SW 1271 (cell line): Measurements from ENCODE around the gene LDLRAD3.
A peak's percentile ranks its signal among the peaks of the same experiment; 100 is the strongest.

Experiments used
- DNase-seq, 2 experiments: peaks; one replicate each; lab custom pipeline; 2025; lab: John Stamatoyannopoulos, UW

The LDLRAD3 gene

DNA sequence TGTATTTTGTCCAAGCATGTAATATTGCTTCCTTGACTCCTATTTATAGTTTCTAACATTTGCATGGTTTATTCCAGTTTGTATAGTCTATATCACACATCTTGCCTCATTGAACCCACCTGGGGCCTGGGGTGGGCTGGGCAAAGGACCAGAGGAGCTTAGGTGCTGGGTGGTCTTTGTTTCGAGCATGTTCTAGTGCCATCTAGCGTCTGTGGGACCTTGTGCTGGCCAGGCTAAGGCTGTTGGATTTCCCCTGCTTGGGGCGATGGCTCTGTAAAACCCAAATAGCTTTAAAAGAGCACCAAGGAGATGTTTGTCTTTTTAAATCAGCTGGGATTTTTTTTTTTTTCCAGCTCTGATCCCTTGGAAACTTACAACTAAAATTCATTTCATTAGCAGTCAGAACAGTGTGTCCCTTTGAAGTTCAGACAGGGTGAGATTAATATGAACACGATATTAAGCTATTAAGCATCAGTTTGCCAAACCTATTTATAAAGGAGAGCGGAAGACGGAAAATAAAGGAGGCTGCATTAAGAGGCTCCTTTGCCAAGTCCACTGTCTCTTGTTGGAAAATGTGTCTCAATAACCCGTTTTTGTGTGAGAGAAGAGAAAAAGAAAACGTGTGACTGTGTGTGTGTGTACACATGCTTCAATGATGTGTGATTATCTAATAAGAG is 188.0 kb downstream of the LDLRAD3 start:
- DNase-seq: peak in 1 of 2 experiments; percentile 42

DNA sequence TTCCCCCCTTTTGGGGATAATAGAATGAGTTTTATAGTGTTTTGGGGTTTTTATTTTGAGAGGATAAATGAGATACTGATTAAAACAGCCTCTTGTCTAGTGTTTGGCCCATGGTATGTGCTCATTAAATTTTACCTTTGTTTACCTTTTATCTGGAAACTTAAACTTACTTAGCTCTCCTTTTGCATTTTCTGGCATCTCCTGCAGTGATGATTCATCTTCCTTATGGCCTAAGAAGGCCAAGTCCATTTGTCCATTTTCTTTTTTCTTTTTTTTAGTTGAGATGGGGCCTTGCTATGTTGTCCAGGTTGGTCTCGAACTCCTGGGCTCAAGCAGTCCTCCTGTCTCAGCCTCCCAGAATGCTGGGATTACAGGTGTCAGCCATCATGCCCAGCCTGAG is 189.1 kb downstream of the LDLRAD3 start:
- DNase-seq: no peak

DNA sequence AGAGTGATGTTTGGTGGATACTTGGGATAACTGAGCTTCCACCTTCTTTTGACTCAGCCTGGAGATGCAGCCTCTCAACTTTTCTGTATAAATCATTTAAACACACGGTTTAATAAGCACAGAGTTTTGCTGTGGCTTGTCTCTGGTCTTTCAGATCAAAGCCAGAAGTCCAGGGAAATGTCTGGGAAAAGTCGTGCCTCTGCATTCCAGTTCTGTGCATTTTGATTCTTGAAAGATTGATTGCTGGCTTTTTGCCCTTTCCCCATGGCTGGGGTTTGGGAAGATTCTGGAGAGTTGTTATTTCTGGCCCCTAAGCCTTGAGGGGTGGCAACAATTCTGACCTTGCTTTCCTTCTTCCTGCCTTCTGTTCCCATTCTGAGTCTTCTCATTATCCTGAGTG is 191.2 kb downstream of the LDLRAD3 start:
- DNase-seq: no peak

DNA sequence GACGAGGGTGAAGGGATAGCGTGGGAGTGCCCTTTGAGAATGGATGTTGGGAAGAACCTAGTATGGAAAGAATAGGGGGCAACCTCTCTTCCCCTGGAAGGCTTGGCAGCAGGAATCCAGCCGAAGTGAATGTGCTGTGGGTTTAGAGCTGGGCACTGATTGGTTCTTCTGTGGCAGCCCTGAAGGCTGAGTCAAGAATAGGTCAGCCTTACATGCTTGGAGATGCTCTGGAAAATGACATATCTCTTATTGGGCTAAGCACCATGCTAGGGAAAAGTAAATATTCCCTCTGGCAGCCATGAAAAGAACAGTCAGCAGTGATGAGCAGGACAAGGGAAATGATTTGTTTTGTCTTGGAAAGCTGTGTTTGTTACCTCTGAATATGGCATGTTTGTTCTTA is 195.9 kb downstream of the LDLRAD3 start:
- DNase-seq: no peak

DNA sequence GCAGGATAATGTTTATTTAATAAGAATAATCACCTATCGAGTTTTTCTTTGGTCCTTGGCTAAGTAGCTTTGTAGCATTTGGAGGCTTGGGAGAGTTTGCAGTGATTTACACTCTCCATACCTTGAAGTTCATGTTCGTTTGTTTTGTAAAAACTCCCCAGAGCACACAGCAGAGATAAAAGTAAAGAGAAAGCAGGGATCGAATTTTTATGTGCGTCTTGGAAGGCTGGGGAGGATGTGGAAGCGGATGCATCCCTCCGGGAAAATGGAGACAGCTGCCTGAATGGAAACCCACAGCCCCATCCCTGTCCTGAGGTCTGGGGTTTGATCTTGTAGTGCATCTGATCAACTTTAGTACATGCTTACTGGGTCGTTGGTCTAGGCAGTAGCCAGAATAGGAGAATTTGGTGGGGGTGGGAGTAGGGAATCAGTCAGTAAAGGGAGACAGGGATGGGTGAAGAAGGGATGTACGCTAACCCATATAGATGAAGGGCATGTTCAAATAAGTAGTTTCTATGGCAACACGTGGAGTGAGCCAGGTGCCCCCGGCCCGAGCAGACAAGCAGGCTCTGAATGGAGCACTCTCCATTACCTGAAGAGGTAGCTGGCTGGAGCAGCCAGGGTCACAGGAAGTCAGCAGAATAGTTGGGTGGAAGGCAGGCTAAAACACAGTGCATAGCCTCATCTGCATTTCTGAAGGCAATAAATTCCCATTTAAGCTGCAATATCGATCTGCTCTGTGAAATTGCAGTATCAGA is 197.5 kb downstream of the LDLRAD3 start:
- no peak for DNase-seq

DNA sequence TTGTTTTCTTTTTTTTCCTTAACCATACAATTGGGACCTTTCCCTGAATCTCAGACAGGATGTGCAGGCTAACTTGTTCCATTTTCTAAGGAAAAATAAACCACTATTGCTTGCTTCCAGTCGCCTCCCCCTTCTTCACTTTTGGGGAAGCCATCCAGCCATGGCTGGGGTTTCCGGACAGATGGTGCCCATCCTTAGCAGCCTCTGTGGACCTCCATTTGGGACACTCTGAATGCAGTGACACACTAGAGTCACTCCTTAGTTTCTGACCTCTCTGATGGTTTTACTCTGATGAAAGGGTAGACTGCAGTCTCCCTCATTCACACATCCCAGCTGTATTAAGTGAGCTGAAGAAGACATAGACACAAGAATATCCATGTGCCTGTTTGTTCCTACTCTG is 198.1 kb downstream of the LDLRAD3 start:
- DNase-seq: no peak

DNA sequence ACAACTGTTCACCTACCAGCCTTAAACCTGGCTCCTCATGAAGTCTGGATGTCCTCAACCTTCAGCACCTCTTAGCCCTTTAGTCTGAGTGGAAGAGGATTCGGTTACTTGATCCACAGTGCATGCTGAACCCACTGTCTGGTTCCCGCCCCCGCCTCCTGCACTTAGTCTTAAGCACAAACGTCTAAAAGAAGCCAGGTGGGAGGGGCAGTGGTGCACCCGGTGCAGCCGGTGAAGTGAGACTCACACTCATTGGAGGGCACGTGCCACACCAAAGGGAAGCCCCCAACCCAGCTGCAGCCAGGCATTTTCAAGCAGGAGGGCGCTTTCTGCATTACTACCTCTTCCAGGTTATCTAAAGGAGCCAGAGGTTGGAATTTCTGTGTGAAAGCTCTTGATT is 198.6 kb downstream of the LDLRAD3 start:
- no peak for DNase-seq

DNA sequence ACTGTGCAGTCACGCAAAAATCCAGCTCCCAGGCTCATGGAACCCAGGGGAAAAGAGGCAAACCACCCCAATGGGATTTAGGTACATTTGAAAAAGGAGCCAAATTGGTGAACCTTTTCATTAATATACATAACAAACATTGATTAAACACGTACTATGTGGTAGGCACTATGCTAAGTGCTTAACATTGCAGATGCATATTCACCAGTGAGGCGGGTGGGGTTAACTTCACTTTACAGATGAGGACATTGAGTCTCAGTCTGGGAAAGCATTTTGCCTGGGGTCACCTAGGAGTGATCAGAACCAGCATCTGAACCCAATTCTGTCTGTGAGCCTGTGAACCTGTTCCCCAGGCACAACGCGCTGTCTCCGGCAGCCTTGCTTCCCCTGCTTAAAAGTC is 199.0 kb downstream of the LDLRAD3 start:
- DNase-seq: no peak

DNA sequence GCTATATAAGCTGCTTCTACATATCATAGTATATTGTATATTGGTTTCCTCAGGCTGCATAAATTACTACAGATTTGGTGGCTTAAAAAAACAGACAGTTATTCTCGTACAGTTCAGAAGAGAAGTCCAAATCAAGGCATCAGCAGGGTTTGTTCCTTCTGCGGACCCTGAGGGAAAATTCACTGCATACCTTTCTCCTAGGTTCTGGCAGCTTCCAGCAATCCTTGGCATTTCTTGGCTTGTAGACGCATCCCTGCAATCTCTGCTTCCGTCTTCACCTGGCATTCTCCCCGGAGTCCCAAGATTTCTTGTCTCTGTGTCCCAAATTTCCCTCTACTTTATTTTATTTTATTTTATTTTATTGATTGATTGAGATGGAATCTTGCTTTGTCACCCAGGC is 202.6 kb downstream of the LDLRAD3 start:
- no peak for DNase-seq

DNA sequence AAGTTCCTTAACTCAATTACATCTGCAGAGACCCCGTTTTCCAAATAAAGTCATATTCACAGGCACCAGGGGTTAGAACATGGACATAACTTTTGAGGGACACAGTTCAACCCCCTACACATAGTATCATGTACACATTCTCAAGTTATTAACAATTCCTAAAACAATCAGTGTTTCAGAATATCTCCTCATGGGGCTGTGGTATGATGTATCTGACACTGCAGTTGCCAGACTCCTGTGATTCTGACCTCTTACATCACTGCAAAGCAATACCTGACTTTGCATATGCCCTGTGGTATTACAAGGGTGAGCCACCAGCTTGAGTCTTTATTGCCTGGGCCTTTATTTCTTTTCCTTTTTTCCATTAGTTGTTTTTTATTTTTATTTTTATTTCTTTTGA is 203.6 kb downstream of the LDLRAD3 start:
- DNase-seq: no peak

DNA sequence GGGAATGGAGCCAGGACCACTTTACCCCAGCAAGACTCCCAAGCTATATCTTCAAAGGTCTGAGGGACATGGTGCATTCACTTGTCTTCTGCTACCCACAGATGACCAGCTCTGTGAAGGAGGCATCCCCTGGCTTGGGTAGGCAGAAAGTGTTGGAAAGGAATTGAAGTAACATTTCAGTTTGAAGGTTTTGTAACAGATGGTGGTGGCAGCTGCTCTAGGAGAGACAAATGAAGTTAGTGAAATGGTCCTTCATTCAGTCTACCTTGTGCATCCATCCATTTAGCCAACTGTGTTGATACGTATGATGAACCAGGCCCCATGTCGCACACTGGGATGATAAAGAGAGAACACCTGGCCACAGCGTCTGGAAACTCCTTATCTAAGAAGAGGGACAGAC is 204.8 kb downstream of the LDLRAD3 start:
- DNase-seq: no peak

DNA sequence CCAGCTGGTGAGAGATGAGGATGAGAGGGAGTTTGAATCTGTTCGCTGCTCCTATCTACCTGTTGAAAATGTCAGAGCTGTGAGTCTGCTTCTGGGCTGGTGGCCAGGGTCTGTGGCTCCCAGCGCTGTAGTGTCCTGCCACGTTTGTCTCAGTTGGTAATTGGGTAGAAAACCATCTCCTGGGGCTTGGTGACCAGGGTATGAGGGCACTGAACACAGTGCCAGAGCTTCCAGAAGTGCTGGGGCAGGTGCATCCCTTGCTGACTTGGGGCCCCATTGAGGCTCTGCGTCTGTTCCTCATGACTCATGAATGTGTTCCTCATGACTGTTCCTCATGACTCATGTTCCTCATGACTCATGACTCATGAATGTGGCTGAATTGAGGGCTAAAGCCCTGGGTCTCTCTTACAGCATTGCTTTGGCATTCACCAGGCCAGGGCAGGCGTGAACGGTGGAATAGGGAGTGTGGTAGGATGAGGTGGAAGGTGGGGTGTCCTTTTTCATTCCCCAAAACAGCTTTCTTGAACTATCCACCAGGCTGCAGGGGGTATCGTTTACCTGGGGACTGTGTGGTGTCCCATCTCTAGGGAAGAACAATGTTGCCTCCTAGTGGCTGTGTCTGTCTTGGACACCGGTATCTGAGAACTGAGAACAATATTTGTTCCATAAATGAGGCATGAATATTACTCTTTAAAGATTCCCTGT is 205.8 kb downstream of the LDLRAD3 start:
- DNase-seq: peak; percentile 95 to 96

DNA sequence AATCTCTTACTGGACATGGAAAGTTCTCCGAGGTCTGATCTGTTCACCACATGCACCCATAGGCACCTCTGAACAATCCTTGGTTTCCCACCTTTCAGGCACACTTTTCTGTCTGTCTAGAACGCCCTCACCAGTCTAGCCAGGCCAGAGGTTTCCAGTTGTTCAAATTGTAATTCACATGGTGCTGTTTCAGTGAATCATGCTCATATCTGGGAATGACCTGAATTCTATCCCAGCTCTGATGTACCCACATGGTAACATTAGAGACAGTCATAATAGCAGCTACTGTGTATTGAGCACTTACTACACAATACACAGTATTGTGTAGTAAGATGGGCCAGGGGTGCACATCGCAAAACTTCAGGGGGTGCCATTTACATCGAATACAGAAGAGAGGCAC is 207.1 kb downstream of the LDLRAD3 start:
- DNase-seq: no peak

DNA sequence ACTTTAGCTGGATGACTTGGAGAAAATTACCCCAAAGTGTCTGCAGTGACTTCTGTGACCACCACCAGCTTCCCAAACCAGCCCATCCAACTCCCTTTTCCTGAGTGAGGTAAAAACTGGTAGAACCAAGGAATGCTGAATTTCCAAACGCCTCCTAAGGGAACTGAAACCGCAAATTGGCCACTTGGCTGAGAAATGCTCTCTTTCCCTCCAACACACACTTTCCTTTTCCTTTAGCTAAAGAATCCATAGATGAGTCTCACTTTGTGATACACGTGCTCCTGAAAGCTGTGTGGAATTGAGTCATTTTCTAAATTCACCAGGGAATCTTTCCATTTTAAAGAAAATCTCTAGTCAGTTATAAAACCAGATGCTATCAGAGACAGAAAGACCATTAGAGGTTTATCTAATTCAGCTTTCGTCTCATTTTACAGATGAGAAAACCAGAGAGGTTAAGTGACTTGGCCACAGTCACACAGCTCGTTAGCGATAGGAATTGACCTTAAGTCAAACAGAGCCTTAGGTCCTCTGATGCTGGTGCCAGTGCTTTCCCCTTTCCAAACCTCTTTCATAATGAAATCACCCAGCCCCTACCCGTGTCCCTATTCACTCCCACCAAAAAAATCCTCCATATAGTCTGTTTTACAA is 208.2 kb downstream of the LDLRAD3 start:
- DNase-seq: no peak

DNA sequence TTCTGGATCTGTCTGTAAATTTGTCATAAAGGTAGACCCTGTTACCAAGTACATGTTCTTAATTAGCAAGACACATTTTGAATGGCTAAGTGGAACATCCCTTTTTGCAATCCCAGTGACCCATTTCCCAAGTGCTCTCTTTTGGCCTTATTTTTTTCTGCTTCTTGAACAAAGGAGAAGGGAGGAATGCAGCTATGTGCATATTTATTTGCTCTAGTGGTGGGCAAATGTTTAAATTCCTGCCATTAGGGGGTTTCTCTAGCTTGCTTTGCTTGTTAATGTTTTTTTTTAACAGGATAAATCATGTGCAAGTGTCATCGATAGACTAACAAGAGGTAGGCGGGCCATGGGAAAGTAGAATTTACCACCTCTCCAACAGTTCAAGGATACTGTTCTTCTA is 209.7 kb downstream of the LDLRAD3 start:
- DNase-seq: no peak

DNA sequence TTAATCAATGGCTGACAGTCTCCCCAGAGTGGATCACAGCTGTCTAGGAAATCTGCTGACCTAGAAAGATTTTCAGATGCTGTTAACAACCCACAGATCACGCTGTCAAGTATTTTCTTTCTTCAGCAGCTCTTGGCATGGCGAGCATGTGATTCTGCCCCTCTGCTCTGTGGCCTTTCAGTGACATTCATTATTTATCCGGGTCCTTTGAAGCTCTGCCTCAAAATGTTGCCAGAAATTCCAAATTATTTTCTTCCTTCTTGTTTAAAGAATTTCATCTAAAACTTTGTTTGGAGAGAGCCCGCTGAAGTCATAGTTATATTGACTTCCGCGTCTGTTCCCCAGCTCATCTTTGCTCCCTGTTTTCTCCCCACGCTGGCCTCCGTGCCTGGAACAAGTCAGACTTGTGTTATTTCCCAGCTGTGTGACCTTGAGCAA is 211.3 kb downstream of the LDLRAD3 start:
- DNase-seq: no peak

DNA sequence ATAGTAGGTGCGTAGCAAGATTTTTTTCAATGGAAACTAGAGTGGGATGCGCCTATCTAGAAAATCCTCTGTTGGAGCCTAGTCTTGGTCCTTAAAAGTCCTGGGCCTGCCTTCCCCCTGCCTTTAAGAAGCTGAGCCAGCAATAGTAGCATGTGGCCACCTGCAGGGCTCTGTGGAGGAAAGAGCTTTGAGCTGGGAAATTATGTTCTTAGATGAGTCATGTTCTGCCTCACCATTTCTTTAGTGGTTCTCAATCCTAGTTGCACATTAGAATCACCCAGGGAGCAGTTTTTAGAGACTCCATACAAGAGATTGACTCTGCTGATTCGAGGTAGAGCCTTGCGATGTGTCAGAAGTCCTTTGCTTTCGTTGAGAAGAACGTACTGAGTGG is 211.9 kb downstream of the LDLRAD3 start:
- DNase-seq: no peak

DNA sequence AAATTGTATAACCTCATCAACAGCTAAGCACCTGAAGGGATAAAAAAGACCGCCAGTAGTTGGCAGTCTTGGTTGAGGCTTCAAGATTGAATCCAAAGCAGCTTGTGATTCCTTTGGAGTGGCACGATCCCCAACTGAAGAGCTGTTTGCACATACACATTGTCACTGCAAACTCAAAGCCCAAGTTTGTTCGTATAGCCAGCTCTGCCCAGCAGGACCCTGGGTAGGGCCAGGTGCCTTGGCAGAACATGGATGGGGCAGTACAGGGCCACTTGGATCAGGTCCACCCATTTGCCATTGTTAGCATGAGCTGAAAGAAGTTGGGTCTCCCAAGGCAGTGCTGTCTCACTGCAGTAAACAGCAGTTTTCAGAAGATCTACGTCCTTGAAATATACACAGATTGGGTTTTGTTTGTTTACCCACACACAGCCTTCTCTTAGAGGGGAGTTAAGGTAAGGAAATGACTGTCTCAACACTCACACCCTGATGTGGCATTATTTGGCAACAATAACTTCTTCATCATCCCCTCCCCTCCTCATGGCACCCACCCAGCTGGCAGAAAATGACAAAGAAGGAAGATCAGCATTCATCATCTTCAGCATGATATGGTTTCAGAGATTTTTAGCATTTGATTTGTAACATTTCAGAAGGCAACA is 212.4 kb downstream of the LDLRAD3 start:
- DNase-seq: no peak

DNA sequence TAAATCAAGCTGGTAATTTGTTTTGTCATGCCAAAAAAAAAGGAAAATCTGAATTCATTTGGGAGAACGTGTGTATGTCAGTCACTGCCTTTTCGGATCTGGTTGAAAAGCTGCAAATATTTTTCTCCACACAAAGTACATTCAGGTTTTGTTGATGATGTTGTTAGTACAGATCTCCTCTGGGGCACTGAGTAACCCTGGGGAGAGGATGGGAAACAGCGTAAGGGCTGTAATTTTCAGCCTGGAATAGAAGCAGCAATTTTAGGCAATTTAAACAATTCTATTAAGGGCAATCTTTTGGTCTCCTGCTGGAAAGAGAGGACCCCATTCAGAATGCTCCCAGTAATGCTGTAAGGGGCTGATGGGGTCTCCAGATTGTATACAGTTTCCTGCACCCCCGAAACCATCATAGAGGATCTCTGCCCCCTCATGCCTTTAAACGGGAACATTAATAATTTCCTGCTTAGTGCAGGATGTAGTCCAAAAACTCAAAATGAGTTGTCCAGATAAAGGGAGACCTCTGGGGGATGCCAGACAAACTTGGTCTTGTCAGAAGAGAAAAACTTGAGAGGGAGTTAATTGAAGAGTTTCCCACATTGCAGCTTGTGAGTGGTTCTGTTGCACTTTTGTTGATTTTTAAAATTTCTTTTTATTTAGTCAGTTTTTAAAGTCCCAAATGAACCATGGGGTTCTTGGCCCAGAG is 213.1 kb downstream of the LDLRAD3 start:
- no peak for DNase-seq

DNA sequence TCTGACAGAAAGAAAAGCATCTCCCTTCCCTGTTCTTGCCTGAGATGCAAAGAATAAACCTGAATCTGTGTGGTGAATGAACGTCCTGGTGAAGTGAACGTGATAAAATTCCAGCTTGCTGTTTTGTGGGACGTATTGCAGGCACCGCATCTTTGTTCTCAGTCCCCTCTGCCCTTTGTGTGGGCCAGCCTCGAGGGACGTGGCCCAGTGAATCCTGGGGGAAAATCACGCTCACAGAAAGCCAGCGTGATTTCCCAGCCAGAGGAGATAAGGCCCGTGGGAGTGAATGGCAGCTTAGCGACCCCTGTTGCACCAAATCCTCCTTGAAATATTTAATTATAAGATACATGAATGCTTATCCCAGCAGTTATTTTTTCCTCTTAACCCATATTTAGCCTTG is 216.2 kb downstream of the LDLRAD3 start:
- DNase-seq: no peak

DNA sequence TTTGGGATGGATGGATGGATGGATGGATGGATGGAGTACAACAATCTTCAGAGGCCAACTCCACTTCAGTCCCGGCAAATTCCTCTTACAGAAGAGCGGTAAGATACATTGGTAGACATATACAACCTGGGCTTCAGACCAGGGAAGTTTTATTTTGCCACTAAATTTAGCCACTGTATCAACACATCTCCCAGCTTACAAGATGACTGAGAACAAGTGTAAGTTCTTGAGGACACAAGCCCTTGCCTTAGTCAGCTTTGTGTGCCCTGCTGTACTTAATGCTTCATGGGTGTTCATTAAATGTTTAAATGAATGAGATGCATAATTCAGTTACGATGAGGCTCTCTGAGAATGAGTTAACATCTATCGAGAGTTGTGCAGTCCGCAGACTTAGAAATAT is 217.7 kb downstream of the LDLRAD3 start:
- no peak for DNase-seq
